ENCODE data around the gene ARHGAP4.
A peak's percentile ranks its signal among the peaks of the same experiment; 100 is the strongest.

Gene ARHGAP4

GRCh38 chrX:153961292-153961691 is 35.2 kb upstream of the ARHGAP4 start:
- no peak for DNase-seq

- DNase-seq: no peak
Observed at GRCh38 chrX:153960786-153961185, 34.7 kb upstream of the ARHGAP4 start.

GRCh38 chrX:153960077-153960476 is 34.0 kb upstream of the ARHGAP4 start:
- no peak for DNase-seq

- DNase-seq: no peak
Observed at GRCh38 chrX:153959649-153960048, 33.6 kb upstream of the ARHGAP4 start.

- DNase-seq: no peak
Observed at GRCh38 chrX:153958605-153959004, 32.5 kb upstream of the ARHGAP4 start.

GRCh38 chrX:153957224-153957623 is 31.2 kb upstream of the ARHGAP4 start:
- no peak for DNase-seq

GRCh38 chrX:153956044-153956907 is 30.2 kb upstream of the ARHGAP4 start:
- no peak for DNase-seq

- no peak for DNase-seq
Observed at GRCh38 chrX:153955228-153955732, 29.2 kb upstream of the ARHGAP4 start.

- DNase-seq: no peak
Observed at GRCh38 chrX:153954558-153955227, 28.6 kb upstream of the ARHGAP4 start.

- no peak for DNase-seq
Observed at GRCh38 chrX:153953892-153954557, 28.0 kb upstream of the ARHGAP4 start.

GRCh38 chrX:153953342-153953830 is 27.3 kb upstream of the ARHGAP4 start:
- DNase-seq: no peak

- DNase-seq: no peak
Observed at GRCh38 chrX:153952373-153953026, 26.4 kb upstream of the ARHGAP4 start.

- no peak for DNase-seq
Observed at GRCh38 chrX:153951683-153952372, 25.8 kb upstream of the ARHGAP4 start.

GRCh38 chrX:153950127-153950526 is 24.1 kb upstream of the ARHGAP4 start:
- DNase-seq: no peak

GRCh38 chrX:153948847-153949805 is 23.1 kb upstream of the ARHGAP4 start:
- DNase-seq: peak; percentile 27

- DNase-seq: no peak
Observed at GRCh38 chrX:153948002-153948466, 22.0 kb upstream of the ARHGAP4 start.

GRCh38 chrX:153947009-153947769 is 21.1 kb upstream of the ARHGAP4 start:
- no peak for DNase-seq

GRCh38 chrX:153945956-153946943 is 20.2 kb upstream of the ARHGAP4 start:
- no peak for DNase-seq

- DNase-seq: no peak
Observed at GRCh38 chrX:153944800-153945150, 18.7 kb upstream of the ARHGAP4 start.

Data from DMS79 (cell line).